KOPT-K1 (cell line): Measurements from ENCODE around the gene FAP.

Experiments
- H3K27ac ChIP-seq: fragments of 200-600 bp; sonication (generic); 2 replicates; pipeline ENCODE4 v1.5.1; 2016; ENCODE audit warnings: antibody characterized with exemption, mild to moderate bottlenecking, low read depth, low read length; ENCODE audit not compliant: poor library complexity, severe bottlenecking
- H3K36me3 ChIP-seq: fragments of 200-600 bp; sonication (generic); 2 replicates; pipeline ENCODE4 v1.5.1; 2017; ENCODE audit warnings: antibody characterized with exemption, mild to moderate bottlenecking, low read length, moderate library complexity; ENCODE audit not compliant: insufficient read depth
- H3K9me3 ChIP-seq: fragments of 200-600 bp; sonication (generic); 2 replicates; pipeline ENCODE4 v1.5.1; 2017; ENCODE audit warnings: antibody characterized with exemption, low read length, mild to moderate bottlenecking; ENCODE audit not compliant: insufficient read depth, poor library complexity, severe bottlenecking

FAP gene

GRCh38 chr2:162243294-162243693 is at the start of gene FAP:
TSS of gene FAP (minus strand) at chr2:162243445. CDS start at chr2:162243327, 118 bp downstream.
- H3K36me3 ChIP-seq: no peaks in the 10 kb centered on the region
- no peaks in the 10 kb centered on the region for H3K9me3 ChIP-seq
- no peak within 1 kb of the TSS for H3K27ac ChIP-seq

GRCh38 chr2:162291748-162292147 is 48.5 kb upstream of the FAP start:
- Histone ChIP-seq H3K27ac (no peak overlapping the region), H3K36me3 (no peaks in the 10 kb centered on the region), H3K9me3 (no peaks in the 10 kb centered on the region)

- no peak overlapping the region for H3K27ac ChIP-seq
- no peaks in the 10 kb centered on the region for H3K9me3 ChIP-seq
- H3K36me3 ChIP-seq: no peaks in the 10 kb centered on the region
These were observed 39.6 kb upstream of the FAP start for GRCh38 chr2:162282765-162283425.

GRCh38 chr2:162280654-162281053 is 37.4 kb upstream of the FAP start:
- 0 out of 2 replicates have a peak, but pooled peaks cover 3% of the 10 kb centered on the region for H3K36me3 ChIP-seq
- H3K27ac ChIP-seq: no peak overlapping the region
- no peaks in the 10 kb centered on the region for H3K9me3 ChIP-seq

GRCh38 chr2:162277381-162277780 is 34.1 kb upstream of the FAP start:
- Histone ChIP-seq H3K9me3 (no peaks in the 10 kb centered on the region), H3K36me3 (0 out of 2 replicates have a peak, but pooled peaks cover 3% of the 10 kb centered on the region), H3K27ac (no peak overlapping the region)

GRCh38 chr2:162267996-162268395 is 24.8 kb upstream of the FAP start:
- Histone ChIP-seq H3K9me3 (no peaks in the 10 kb centered on the region), H3K27ac (no peak overlapping the region), H3K36me3 (0 out of 2 replicates have a peak, but pooled peaks cover 6% of the 10 kb centered on the region)

- no peak overlapping the region for H3K27ac ChIP-seq
- H3K36me3 ChIP-seq: 0 out of 2 replicates have a peak, but pooled peaks cover 6% of the 10 kb centered on the region
These were observed 24.3 kb upstream of the FAP start for GRCh38 chr2:162267496-162267895.

GRCh38 chr2:162266460-162266760 is 23.2 kb upstream of the FAP start:
- Histone ChIP-seq H3K27ac (no peak overlapping the region), H3K36me3 (0 out of 2 replicates have a peak, but pooled peaks cover 6% of the 10 kb centered on the region), H3K9me3 (no peaks in the 10 kb centered on the region)

More at GRCh38 chr2:162267496-162267895, 24.3 kb upstream of the FAP start:
- no peaks in the 10 kb centered on the region for H3K9me3 ChIP-seq

- Histone ChIP-seq H3K27ac (no peak overlapping the region), H3K36me3 (0 out of 2 replicates have a peak, but pooled peaks cover 6% of the 10 kb centered on the region), H3K9me3 (no peaks in the 10 kb centered on the region)
These were observed 22.6 kb upstream of the FAP start for GRCh38 chr2:162265666-162266459.

- Histone ChIP-seq H3K9me3 (no peaks in the 10 kb centered on the region), H3K27ac (no peak overlapping the region), H3K36me3 (no peaks in the 10 kb centered on the region)
These were observed 18.0 kb upstream of the FAP start for GRCh38 chr2:162261032-162261945.

- Histone ChIP-seq H3K27ac (no peak overlapping the region), H3K36me3 (no peaks in the 10 kb centered on the region)
These were observed 15.4 kb upstream of the FAP start for GRCh38 chr2:162258686-162259085.

GRCh38 chr2:162258169-162258568 is 14.9 kb upstream of the FAP start:
- Histone ChIP-seq H3K9me3 (no peaks in the 10 kb centered on the region), H3K27ac (no peak overlapping the region), H3K36me3 (no peaks in the 10 kb centered on the region)

More at GRCh38 chr2:162258686-162259085, 15.4 kb upstream of the FAP start:
- no peaks in the 10 kb centered on the region for H3K9me3 ChIP-seq

GRCh38 chr2:162257425-162257824 is 14.2 kb upstream of the FAP start:
- H3K27ac ChIP-seq: no peak overlapping the region
- H3K36me3 ChIP-seq: no peaks in the 10 kb centered on the region
- no peaks in the 10 kb centered on the region for H3K9me3 ChIP-seq

GRCh38 chr2:162256591-162256991 is 13.3 kb upstream of the FAP start:
- Histone ChIP-seq H3K27ac (no peak overlapping the region), H3K9me3 (no peaks in the 10 kb centered on the region), H3K36me3 (no peaks in the 10 kb centered on the region)
